ENCODE data around the gene SHB. TPM values are rescaled to one million over a fixed set of nuclear protein-coding genes. Genes with fewer than 3 reads are reported as not detected.

The SHB gene
- total and polyA plus RNA-seq, 2 donors (not counting 3 experiments of a cell fraction or from before 2014, with no cell fraction given), result 13.4 to 24.9 TPM

GRCh38 chr9:38085308-38085707 is 16.3 kb upstream of the SHB start:
- Histone ChIP-seq H4K20me1 (replicated peaks; ENCODE audit: control insufficient read depth, extremely low read depth, insufficient read depth, low read length) (no peaks in the 10 kb centered on the region), H3K4me3 (replicated peaks in 1 of 3; ENCODE audit: insufficient read depth in 1 of 3, low read depth in 1 of 3, low read length in 3 of 3) (no peak overlapping the region), H3K9me1 (replicated peaks; ENCODE audit: control insufficient read depth, extremely low read depth, insufficient read depth, low read length) (no peaks in the 10 kb centered on the region), H3K27ac (ENCODE audit: insufficient read depth, low read depth, low read length) (no peak overlapping the region), H3K79me2 (ENCODE audit: control insufficient read depth, insufficient read depth, low read length) (no peaks in the 10 kb centered on the region), H3K4me2 (ENCODE audit: insufficient read depth, low read length) (no peak overlapping the region), H2AFZ (ENCODE audit: low read depth, low read length) (no peak overlapping the region), H3K27me3 (ENCODE audit: control insufficient read depth in 2 of 2, insufficient read depth in 2 of 2, low read length in 2 of 2) (no peaks in the 10 kb centered on the region), H3K9me3 (replicated peaks; ENCODE audit: control insufficient read depth, insufficient read depth, low read length) (no peaks in the 10 kb centered on the region), H3K36me3 (ENCODE audit: control insufficient read depth in 2 of 2, extremely low read depth in 1 of 2, insufficient read depth in 2 of 2, low read length in 2 of 2) (no peaks in the 10 kb centered on the region), H3K4me1 (ENCODE audit: control insufficient read depth, extremely low read depth, insufficient read depth, low read length) (peaks cover 11% of the 10 kb centered on the region), H3K9ac (replicated peaks; ENCODE audit: extremely low read depth, insufficient read depth, low read length) (no peak overlapping the region)
- DNase-seq (ENCODE audit: low read depth, low spot score), result no peak
- no TSS peak for BruUV-seq (replicated peaks)
- intact Hi-C loops (cut with micrococcal nuclease) (no loop called here), dilution Hi-C loops (cut with MboI; ENCODE audit: extremely low pct_ligation_motif_present, low sequenced_read_pairs) (no loop called here)
- FAIRE-seq, result no peak
- ChIA-PET POLR2A (no interaction called here), CTCF (no interaction called here)
- TF ChIP-seq, protein P1, sequence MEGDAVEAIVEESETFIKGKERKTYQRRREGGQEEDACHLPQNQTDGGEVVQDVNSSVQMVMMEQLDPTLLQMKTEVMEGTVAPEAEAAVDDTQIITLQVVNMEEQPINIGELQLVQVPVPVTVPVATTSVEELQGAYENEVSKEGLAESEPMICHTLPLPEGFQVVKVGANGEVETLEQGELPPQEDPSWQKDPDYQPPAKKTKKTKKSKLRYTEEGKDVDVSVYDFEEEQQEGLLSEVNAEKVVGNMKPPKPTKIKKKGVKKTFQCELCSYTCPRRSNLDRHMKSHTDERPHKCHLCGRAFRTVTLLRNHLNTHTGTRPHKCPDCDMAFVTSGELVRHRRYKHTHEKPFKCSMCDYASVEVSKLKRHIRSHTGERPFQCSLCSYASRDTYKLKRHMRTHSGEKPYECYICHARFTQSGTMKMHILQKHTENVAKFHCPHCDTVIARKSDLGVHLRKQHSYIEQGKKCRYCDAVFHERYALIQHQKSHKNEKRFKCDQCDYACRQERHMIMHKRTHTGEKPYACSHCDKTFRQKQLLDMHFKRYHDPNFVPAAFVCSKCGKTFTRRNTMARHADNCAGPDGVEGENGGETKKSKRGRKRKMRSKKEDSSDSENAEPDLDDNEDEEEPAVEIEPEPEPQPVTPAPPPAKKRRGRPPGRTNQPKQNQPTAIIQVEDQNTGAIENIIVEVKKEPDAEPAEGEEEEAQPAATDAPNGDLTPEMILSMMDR (IDR thresholded peaks at IDR 0.05; ENCODE audit: extremely low read depth in 1 of 2, insufficient read depth in 1 of 2, low read depth in 1 of 2, low read length in 2 of 2), result no peak
- TF ChIP-seq POLR2AphosphoS5 (IDR thresholded peaks at IDR 0.05; ENCODE audit: insufficient read depth, low read depth, low read length), result no peak
- TF ChIP-seq FOS (IDR thresholded peaks at IDR 0.05; ENCODE audit: borderline replicate concordance, insufficient read depth, low read length), result no peak
- no peak for TF ChIP-seq POLR2A (IDR thresholded peaks at IDR 0.05; ENCODE audit: low read depth, low read length)
- no peak for TF ChIP-seq GATA2 (IDR thresholded peaks at IDR 0.05; ENCODE audit: insufficient read depth, insufficient read length, low read depth, low read length)
- no peak for TF ChIP-seq MAX (IDR thresholded peaks at IDR 0.05; ENCODE audit: insufficient read depth, insufficient read length)
- TF ChIP-seq JUN (IDR thresholded peaks at IDR 0.05; ENCODE audit: borderline replicate concordance, insufficient read depth, insufficient read length, low read depth), result no peak
- TF ChIP-seq MYC (IDR thresholded peaks at IDR 0.05; ENCODE audit: low read depth, low read length), result no peak
- no peak for TF ChIP-seq EZH2 (IDR thresholded peaks at IDR 0.05; ENCODE audit: borderline replicate concordance, low read depth, low read length, severe bottlenecking)

All from endothelial cell of umbilical vein (primary cell).